Prostate gland (tissue), 2 donors: ENCODE measurements around the gene ASB18. TPM values are rescaled to one million over a fixed set of nuclear protein-coding genes. Genes with fewer than 3 reads are reported as not detected.
A peak's percentile ranks its signal among the peaks of the same experiment; 100 is the strongest.

Source experiments
- DNase-seq: peaks from one replicate; pipeline ENCODE4 v3.0.0-alpha.2; 2019; ENCODE audit warnings: low spot score
- H3K27ac ChIP-seq, 2 donors: fragments of 200-600 bp; sonication (generic); 2 replicates each; pipeline ENCODE4 v1.5.1; 2017 to 2019
- H3K27me3 ChIP-seq: fragments of 200-600 bp; sonication (generic); replicated peaks from 2 replicates; pipeline ENCODE4 v1.5.1; 2019; ENCODE audit not compliant: insufficient read depth
- H3K36me3 ChIP-seq, 2 donors: fragments of 200-600 bp; sonication (generic); 1 replicate in 1 of 2; 2 replicates in 1 of 2; pipeline versions ENCODE4 v1.5.1 to v1.8.1; 2017 to 2019
- H3K4me1 ChIP-seq: fragments of 200-600 bp; sonication (generic); replicated peaks from 2 replicates; pipeline ENCODE4 v1.5.1; 2019
- H3K4me3 ChIP-seq, 2 donors: fragments of 200-600 bp; sonication (generic); 2 replicates each; pipeline ENCODE4 v1.5.1; 2017 to 2019
- H3K9me3 ChIP-seq: fragments of 200-600 bp; sonication (generic); 2 replicates; pipeline ENCODE4 v1.5.1; 2017
- CTCF ChIP-seq, 4 experiments: fragments of 200-600 bp in 2 of 4; fragments of 450-650 bp in 2 of 4; sonication (generic) in 2 of 4; IDR thresholded peaks; 1 replicate in 3 of 4; 2 replicates in 1 of 4; pipeline ENCODE4 v1.5.1; 2016 to 2019; ENCODE audit warnings: antibody characterized with exemption in 4 of 4, mild to moderate bottlenecking in 2 of 4, moderate library complexity in 2 of 4
- POLR2A ChIP-seq: fragments of 450-650 bp; IDR thresholded peaks from one replicate; pipeline ENCODE4 v1.6.1; 2016; ENCODE audit warnings: antibody characterized with exemption, mild to moderate bottlenecking
- POLR2AphosphoS5 ChIP-seq: sonication (generic); formaldehyde crosslinking; IDR thresholded peaks from one replicate; pipeline ENCODE4 v1.6.1; 2017; ENCODE audit warnings: antibody characterized with exemption
- WGBS: methylation state at CpG from one replicate; pipeline ENCODE4 v1.1.5; 2018; 5-methylcytosine and 5-hydroxymethylcytosine counted together
- intact Hi-C: fragments of 100-400 bp; cut with DNase I; formaldehyde crosslinking; loops from one replicate; pipeline ENCODE4 v1.14.2; 2022
- total RNA-seq, 2 donors: library from RNA; depleted of rRNA; stranded (reverse); fragments of >200 nt; gene quantifications; one replicate each; pipeline ENCODE4 v1.1.0, GENCODE V29; 2016

ASB18 gene
- total RNA-seq, 2 donors from 2014 or later = not detected

- no peaks in the 10 kb centered on the region for H3K9me3 ChIP-seq
- H3K4me1 ChIP-seq = peaks cover 13% of the 10 kb centered on the region
- intact Hi-C loops = no loop called here
- DNase-seq = no peak
- 7% methylated on average over 20 of the region's 29 CpGs for WGBS
- peaks cover 74% of the 10 kb centered on the region for H3K27me3 ChIP-seq
- TF ChIP-seq POLR2A (no peak), CTCF (IDR thresholded peaks at IDR 0.05) (no peak)
- no peaks in the 10 kb centered on the region for H3K36me3 ChIP-seq
- H3K4me3 ChIP-seq = peak overlapping the region; percentile 13 to 29
- no peak overlapping the region for H3K27ac ChIP-seq
Observed at GRCh38 chr2:236166796-236167296, 97.4 kb downstream of the ASB18 start.

- WGBS = 12% methylated on average over 58 of the region's 58 CpGs
- Histone ChIP-seq H3K4me3 (no peak overlapping the region), H3K9me3 (no peaks in the 10 kb centered on the region), H3K27me3 (peaks cover 67% of the 10 kb centered on the region), H3K27ac (no peak overlapping the region), H3K4me1 (peaks cover 13% of the 10 kb centered on the region), H3K36me3 (no peaks in the 10 kb centered on the region)
- TF ChIP-seq POLR2AphosphoS5 = no peak
- no peak for TF ChIP-seq CTCF (IDR thresholded peaks at IDR 0.05)
- TF ChIP-seq POLR2A = no peak
- no peak for DNase-seq
- intact Hi-C loops = no loop called here
Observed at GRCh38 chr2:236165842-236166795, 98.1 kb downstream of the ASB18 start.

GRCh38 chr2:236164925-236165841, 99.0 kb downstream of the ASB18 start:
- H3K36me3 ChIP-seq = no peaks in the 10 kb centered on the region
- H3K9me3 ChIP-seq = no peaks in the 10 kb centered on the region
- peaks cover 63% of the 10 kb centered on the region for H3K27me3 ChIP-seq
- H3K4me3 ChIP-seq = no peak overlapping the region
- 33% methylated on average over 18 of the region's 18 CpGs for WGBS
- no peak for DNase-seq
- no peak overlapping the region for H3K27ac ChIP-seq
- peaks cover 13% of the 10 kb centered on the region for H3K4me1 ChIP-seq
- intact Hi-C loops = no loop called here
- no peak for TF ChIP-seq POLR2A
- no peak for TF ChIP-seq CTCF (IDR thresholded peaks at IDR 0.05)
- no peak for TF ChIP-seq POLR2AphosphoS5

GRCh38 chr2:236164201-236164924, 99.8 kb downstream of the ASB18 start:
- WGBS = 1% methylated on average over 67 of the region's 67 CpGs
- no peak for TF ChIP-seq CTCF (IDR thresholded peaks at IDR 0.05)
- no peak for TF ChIP-seq POLR2AphosphoS5
- TF ChIP-seq POLR2A = no peak
- peak overlapping the region in 1 of 2 donors; percentile 24 for H3K4me3 ChIP-seq
- no peaks in the 10 kb centered on the region for H3K36me3 ChIP-seq
- H3K27me3 ChIP-seq = peaks cover 58% of the 10 kb centered on the region
- H3K27ac ChIP-seq = no peak overlapping the region
- intact Hi-C loops = no loop called here
- DNase-seq = no peak
- no peaks in the 10 kb centered on the region for H3K9me3 ChIP-seq
- H3K4me1 ChIP-seq = peaks cover 13% of the 10 kb centered on the region
